ENCODE results near the gene ZNF180. TPM values are rescaled to one million over a fixed set of nuclear protein-coding genes. Genes with fewer than 3 reads are reported as not detected.

ZNF180 gene
- total RNA-seq, 4 donors from 2014 or later = 2.6 to 23.4 (median 11.2) TPM

DNA sequence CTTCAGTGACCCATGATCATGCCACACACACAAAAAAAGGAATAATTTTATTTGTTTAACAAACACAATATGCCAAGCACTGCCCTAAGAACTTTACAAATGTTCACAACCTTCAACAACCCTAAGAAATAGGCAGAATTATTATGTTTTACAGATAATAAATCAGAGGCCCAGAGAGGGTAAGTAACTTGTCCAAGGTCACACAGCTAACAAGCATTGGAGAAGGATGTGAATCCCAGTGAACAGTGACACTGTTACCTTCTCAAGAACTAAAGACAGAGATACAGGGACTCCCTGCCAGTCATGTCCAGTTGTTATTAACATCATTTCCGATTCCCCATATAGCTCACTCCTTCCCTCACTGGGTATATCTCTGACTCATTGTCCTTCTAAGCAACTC is 15.6 kb upstream of the ZNF180 start:
- no peaks in the 10 kb centered on the region for H3K4me1 ChIP-seq
- intact Hi-C loops (cut with DNase I; ENCODE audit: low total_unique reads) = no loop called here
- no peaks in the 10 kb centered on the region for H3K9me3 ChIP-seq
- H3K27me3 ChIP-seq = no peaks in the 10 kb centered on the region
- TF ChIP-seq, protein P1, sequence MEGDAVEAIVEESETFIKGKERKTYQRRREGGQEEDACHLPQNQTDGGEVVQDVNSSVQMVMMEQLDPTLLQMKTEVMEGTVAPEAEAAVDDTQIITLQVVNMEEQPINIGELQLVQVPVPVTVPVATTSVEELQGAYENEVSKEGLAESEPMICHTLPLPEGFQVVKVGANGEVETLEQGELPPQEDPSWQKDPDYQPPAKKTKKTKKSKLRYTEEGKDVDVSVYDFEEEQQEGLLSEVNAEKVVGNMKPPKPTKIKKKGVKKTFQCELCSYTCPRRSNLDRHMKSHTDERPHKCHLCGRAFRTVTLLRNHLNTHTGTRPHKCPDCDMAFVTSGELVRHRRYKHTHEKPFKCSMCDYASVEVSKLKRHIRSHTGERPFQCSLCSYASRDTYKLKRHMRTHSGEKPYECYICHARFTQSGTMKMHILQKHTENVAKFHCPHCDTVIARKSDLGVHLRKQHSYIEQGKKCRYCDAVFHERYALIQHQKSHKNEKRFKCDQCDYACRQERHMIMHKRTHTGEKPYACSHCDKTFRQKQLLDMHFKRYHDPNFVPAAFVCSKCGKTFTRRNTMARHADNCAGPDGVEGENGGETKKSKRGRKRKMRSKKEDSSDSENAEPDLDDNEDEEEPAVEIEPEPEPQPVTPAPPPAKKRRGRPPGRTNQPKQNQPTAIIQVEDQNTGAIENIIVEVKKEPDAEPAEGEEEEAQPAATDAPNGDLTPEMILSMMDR (IDR thresholded peaks at IDR 0.05) = no peak
- TF ChIP-seq POLR2A (IDR thresholded peaks at IDR 0.05) = no peak
- no peaks in the 10 kb centered on the region for H3K36me3 ChIP-seq
- H3K27ac ChIP-seq = no peak overlapping the region
- DNase-seq = no peak
- H3K4me3 ChIP-seq = no peak overlapping the region

DNA sequence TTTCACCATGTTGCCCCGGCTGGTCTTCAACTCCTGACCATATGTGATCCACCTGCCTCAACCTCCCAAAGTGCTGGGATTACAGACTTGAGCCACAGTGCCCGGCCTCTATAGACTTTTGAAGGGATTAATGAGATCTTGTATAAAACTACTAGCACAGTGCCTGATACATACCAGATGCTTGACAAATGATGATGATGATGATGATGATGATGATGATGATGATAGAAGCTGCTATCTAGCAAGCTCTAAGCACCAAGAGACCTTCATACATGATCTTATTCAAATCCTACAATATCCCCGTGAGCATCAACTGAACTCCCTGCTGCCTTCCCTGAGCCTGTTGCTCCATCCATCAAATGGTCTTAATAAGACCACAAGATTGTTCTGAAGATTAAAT is 14.7 kb upstream of the ZNF180 start:
- TF ChIP-seq, protein P1 (IDR thresholded peaks at IDR 0.05) = no peak
- TF ChIP-seq POLR2A (IDR thresholded peaks at IDR 0.05) = no peak

DNA sequence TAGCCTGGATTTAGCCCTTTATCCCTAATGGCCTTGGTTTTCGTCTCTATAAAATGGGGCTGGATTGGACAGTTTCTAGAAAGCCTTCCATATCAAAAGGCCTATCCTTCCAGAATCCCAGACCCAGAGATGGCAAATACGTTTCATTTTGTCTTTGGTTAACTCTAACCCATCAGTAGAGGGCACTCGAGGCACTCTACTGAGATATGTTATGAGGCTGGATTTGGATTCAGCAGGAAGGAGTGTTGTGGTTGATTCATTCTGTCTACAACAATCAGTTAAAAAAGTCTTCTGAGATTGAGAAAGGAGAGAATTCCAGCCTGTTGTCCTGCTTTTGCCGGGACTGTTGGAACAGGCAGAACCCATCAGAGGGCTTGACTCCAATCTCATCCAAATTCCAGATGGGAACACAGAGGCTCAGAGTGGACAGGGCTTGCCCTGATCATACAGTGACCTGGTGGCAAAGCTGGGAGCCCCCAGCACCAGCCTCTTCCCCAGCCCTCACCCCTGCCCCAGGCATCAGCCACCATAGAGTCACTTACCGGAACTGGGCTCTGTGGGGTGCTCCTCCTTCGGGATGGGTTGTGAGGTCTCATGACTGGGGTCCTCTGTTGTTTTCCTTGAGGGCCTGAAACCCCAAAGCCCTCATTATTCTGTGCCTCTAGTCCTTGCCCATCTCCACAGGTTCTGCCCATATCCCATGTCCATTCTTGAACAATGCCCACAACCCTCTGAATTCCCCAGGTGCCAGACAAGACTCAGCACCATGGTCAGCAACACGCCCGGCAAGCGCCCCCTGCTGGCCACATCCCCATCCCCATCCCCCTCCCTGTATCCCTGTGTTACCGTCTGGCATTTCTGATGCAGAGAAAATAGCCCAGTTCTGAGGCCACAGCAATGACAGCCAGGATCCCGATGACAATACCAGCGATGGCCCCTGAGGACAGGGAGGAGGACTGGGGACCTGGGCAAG is 12.3 kb upstream of the ZNF180 start:
- intact Hi-C loops (cut with DNase I; ENCODE audit: low total_unique reads) = no loop called here
- no peak overlapping the region for H3K27ac ChIP-seq
- no peak for DNase-seq
- H3K4me3 ChIP-seq = no peak overlapping the region
- TF ChIP-seq, protein P1 (IDR thresholded peaks at IDR 0.05) = no peak
- TF ChIP-seq POLR2A (IDR thresholded peaks at IDR 0.05) = no peak
- H3K27me3 ChIP-seq = no peaks in the 10 kb centered on the region
- no peaks in the 10 kb centered on the region for H3K4me1 ChIP-seq
- H3K9me3 ChIP-seq = no peaks in the 10 kb centered on the region
- H3K36me3 ChIP-seq = no peaks in the 10 kb centered on the region

More for the DNA sequence above, 14.7 kb upstream of the ZNF180 start:
- Histone ChIP-seq H3K4me3 (no peak overlapping the region), H3K9me3 (no peaks in the 10 kb centered on the region), H3K27me3 (no peaks in the 10 kb centered on the region), H3K27ac (no peak overlapping the region), H3K4me1 (no peaks in the 10 kb centered on the region), H3K36me3 (no peaks in the 10 kb centered on the region)
- intact Hi-C loops (cut with DNase I; ENCODE audit: low total_unique reads) = no loop called here
- no peak for DNase-seq

DNA sequence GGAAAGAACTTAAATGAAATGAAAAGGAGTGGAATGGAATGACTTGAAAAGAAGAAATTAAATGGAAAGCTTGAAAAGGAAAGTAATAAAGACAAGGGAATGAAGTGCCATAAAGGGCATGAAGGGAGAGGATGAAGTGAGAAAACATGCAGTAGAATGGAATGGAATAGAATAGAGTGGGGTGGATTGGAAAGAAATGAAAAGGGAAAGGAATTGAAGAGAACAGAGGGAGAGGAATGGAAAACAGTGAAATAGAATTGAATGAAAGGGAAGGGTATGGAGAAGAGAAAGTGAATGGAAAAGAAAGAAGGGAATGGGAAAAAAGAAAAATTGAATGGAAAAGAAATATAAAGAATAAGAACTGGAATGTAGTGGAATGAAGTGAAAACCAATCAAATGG is 9.2 kb upstream of the ZNF180 start:
- Histone ChIP-seq H3K4me3 (no peak overlapping the region), H3K27ac (no peak overlapping the region), H3K9me3 (no peaks in the 10 kb centered on the region), H3K27me3 (no peaks in the 10 kb centered on the region), H3K4me1 (no peaks in the 10 kb centered on the region), H3K36me3 (no peaks in the 10 kb centered on the region)
- TF ChIP-seq, protein P1 (IDR thresholded peaks at IDR 0.05) = no peak
- no peak for TF ChIP-seq POLR2A (IDR thresholded peaks at IDR 0.05)
- DNase-seq = no peak
- intact Hi-C loops (cut with DNase I; ENCODE audit: low total_unique reads) = no loop called here

DNA sequence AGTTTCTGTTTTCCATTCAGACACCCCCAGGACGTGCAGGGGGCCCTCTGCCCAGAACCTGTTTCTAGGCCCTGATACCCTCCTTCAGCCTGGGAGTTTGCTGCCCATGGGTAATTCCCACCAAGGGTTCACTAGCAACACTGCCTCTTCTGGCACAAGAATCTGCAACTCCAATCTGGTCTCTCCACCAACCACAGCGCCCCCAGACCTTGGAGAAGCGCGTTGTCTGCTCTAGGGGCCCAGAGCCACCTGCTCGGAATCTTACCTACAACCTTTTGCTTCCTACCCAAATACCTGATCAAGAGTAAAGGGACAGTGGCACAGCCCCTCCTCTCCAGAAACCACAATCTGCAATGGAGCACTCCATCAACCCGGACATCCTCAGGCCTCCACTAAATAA is 763 bp downstream of the ZNF180 start:
- TF ChIP-seq POLR2A (IDR thresholded peaks at IDR 0.05) = no peak
- TF ChIP-seq, protein P1 (IDR thresholded peaks at IDR 0.05) = no peak
- H3K4me3 ChIP-seq = peak overlapping the region; percentile 74 to 87
- H3K9me3 ChIP-seq = peaks cover 0 to 34% of the 10 kb centered on the region in 2 donors
- intact Hi-C loops (cut with DNase I; ENCODE audit: low total_unique reads) = no loop called here
- DNase-seq = no peak
- H3K27ac ChIP-seq = peak overlapping the region in 1 of 2 donors; percentile 86
- peaks cover 0 to 6% of the 10 kb centered on the region in 2 donors for H3K4me1 ChIP-seq
- H3K36me3 ChIP-seq = no peaks in the 10 kb centered on the region
- H3K27me3 ChIP-seq = no peaks in the 10 kb centered on the region
